ENCODE data around the gene MARCHF5. TPM values are rescaled to one million over a fixed set of nuclear protein-coding genes. Genes with fewer than 3 reads are reported as not detected.

MARCHF5 gene
- total RNA-seq, 3 donors from 2014 or later = 30.5 to 37.2 (median 33.3) TPM

GRCh38 chr10:92305133-92306072 lies 14.4 kb downstream of the MARCHF5 start:
- ATAC-seq = no peak
- Histone ChIP-seq H3K4me1 (ENCODE audit: low read depth) (no peaks in the 10 kb centered on the region), H3K36me3 (ENCODE audit: low read depth) (no peaks in the 10 kb centered on the region), H3K4me3 (no peak overlapping the region), H3K9me3 (no peaks in the 10 kb centered on the region)
- TF ChIP-seq CTCF (IDR thresholded peaks at IDR 0.05) = no peak
- DNase-seq = no peak
- intact Hi-C loops (cut with DNase I, micrococcal nuclease) = no loop called here

- DNase-seq = no peak
- TF ChIP-seq CTCF (IDR thresholded peaks at IDR 0.05) = no peak
- no peak for ATAC-seq
- intact Hi-C loops (cut with DNase I, micrococcal nuclease) = no loop called here
- Histone ChIP-seq H3K9me3 (no peaks in the 10 kb centered on the region), H3K4me1 (ENCODE audit: low read depth) (no peaks in the 10 kb centered on the region), H3K36me3 (ENCODE audit: low read depth) (no peaks in the 10 kb centered on the region), H3K4me3 (no peak overlapping the region)
Measured at GRCh38 chr10:92309272-92309671, 18.3 kb downstream of the MARCHF5 start.

- Histone ChIP-seq H3K4me1 (ENCODE audit: low read depth) (no peaks in the 10 kb centered on the region), H3K9me3 (no peaks in the 10 kb centered on the region), H3K36me3 (ENCODE audit: low read depth) (no peaks in the 10 kb centered on the region), H3K4me3 (no peak overlapping the region)
- DNase-seq = no peak
- TF ChIP-seq CTCF (IDR thresholded peaks at IDR 0.05) = no peak
- intact Hi-C loops (cut with DNase I, micrococcal nuclease) = no loop called here
- no peak for ATAC-seq
Measured at GRCh38 chr10:92313750-92314149, 22.8 kb downstream of the MARCHF5 start.

- no peak for DNase-seq
- intact Hi-C loops (cut with DNase I, micrococcal nuclease) = no loop called here
- no peaks in the 10 kb centered on the region for H3K9me3 ChIP-seq
- no peaks in the 10 kb centered on the region for H3K4me1 ChIP-seq (ENCODE audit: low read depth)
- no peaks in the 10 kb centered on the region for H3K36me3 ChIP-seq (ENCODE audit: low read depth)
- TF ChIP-seq CTCF (IDR thresholded peaks at IDR 0.05) = no peak
- H3K4me3 ChIP-seq = no peak overlapping the region
- ATAC-seq = no peak
Measured at GRCh38 chr10:92316610-92317009, 25.6 kb downstream of the MARCHF5 start.

GRCh38 chr10:92323079-92323478 lies 32.1 kb downstream of the MARCHF5 start:
- H3K36me3 ChIP-seq (ENCODE audit: low read depth) = no peaks in the 10 kb centered on the region
- H3K4me3 ChIP-seq = no peak overlapping the region
- ATAC-seq = no peak
- no peaks in the 10 kb centered on the region for H3K9me3 ChIP-seq
- DNase-seq = no peak
- no peaks in the 10 kb centered on the region for H3K4me1 ChIP-seq (ENCODE audit: low read depth)
- intact Hi-C loops (cut with DNase I, micrococcal nuclease) = no loop called here
- no peak for TF ChIP-seq CTCF (IDR thresholded peaks at IDR 0.05)
